NCI-H1436 treated with DMSO at 0.1 percent for 48 hours (cell line): ENCODE data around the gene M1AP.
A peak's percentile ranks its signal among the peaks of the same experiment; 100 is the strongest.

Experiments
- DNase-seq: peaks from one replicate; lab custom pipeline; 2025; lab: John Stamatoyannopoulos, UW

The M1AP gene

DNA sequence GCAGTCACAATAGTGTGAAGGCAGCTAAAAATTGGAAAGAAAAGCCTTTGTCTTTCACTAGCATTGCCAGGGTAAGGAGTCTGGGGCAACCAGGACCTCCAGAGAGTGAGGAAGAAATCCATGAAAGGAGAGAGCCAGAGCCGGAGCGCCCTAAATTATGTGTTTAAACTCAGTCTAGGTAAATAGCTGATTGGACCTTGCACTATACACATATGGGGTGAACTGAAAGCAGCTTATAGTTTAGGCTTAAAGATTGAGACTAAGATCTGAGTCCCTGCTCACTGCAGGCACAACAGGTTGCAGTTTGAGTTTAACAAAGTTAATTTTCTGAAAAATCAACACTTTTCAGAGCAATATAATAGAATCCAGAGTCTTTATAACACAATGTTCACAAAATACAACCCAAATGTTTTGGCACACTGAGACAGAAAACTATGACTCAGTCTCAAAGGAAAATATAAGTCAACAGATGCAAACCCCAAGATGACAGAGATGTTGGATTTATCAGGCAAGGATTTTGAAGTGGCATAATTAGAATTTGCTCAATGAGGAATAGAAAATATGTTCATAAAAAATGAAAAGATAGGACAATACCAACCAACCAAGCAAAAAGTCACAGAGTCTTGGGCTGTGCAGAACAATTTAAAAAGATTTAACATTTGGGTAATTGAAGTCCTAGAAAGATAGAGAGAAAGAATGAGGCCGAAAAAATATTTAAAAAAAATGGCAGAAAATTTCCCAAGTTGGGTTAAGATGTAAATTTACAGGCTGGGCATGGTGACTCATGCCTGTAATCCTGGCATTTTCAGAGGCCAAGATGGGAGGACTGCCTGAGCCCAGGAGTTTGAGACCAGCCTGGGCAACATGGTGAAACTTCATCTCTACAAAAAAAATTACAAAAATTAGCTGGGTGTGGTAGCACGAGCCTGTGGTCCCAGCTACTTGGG lies 54.0 kb downstream of the M1AP start:
- no peak for DNase-seq

DNA sequence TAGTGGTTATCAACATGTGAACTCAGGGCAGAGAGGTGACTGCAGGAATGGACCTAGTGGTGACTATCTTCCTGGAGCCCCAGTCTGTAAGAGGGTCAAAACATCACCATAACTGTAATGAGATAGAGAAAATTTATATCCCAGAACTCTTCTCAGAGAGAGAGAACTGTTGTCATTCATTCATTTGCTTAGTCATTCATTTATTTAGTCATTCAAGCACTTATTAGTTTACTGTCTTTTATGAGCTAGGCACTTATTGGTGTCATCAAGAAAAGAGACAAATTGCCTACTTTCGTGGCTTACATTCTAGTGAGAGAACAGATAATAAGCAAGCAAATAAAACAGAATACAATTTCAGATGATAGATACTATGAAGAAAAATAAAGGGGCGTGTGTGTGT lies 59.5 kb downstream of the M1AP start:
- no peak for DNase-seq

DNA sequence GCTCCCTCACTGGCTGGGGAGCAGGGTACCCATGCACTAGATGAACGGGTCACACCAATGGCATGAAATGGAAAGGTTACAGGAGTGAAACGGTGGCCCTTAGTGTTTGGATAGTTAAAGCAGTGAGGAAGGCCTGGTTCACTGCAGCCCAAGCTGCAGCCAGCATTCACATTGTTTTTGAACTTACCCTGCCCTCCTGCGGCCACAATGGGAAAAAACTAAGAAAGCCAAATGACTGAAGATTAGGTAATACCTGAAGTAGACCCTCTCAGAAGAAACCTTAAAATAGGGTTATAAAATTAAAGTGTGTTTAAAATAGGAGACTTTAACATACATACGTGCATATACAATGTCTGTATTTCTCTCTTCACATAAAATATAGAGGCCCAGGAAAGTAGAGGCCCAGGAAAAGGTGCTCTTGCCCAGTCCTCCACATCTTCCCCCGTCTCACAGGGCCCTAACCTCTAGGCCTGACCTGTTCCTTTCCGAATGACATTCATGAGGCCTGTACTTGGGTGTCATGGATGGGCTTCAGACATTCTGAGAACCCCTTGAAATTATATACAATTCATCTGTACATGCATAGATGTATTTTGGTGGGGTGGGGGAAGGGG lies 60.4 kb downstream of the M1AP start:
- peak; percentile 3 for DNase-seq

DNA sequence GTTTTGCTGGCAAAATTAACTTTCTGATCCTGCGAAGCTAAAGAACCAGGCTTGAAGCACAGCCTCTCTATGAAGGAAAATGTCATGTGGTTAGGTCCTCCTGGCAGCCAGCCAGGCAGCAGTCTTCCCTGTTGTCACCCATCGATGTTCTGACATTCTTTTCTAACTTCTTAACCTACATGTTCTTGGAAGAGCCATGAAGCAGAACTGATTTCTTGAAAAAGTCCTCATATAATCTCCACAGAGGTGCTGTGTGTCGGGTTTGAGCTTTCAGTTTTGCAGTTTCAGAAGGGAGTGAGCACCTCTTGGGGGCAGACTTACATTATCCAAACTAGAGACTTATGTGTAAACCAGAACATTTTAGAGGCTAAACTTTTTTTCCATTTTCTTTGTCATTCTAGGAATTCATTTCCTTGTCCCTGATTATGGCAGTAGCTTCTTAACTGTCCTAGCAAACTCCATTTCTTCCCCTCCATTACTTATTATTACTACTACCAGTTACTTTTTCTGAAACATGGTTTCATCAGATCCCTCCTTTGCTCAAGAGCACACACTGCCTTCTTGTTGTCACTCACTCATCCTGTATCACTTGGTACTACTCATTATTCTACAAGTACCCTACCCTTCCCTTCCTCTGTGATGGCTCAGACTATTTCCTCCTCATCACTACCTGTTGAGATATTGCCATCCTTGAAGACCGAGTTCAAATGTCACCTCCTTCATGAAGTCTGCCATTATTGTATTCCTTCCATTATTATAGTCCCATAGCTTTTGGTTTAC lies 62.5 kb downstream of the M1AP start:
- no peak for DNase-seq

DNA sequence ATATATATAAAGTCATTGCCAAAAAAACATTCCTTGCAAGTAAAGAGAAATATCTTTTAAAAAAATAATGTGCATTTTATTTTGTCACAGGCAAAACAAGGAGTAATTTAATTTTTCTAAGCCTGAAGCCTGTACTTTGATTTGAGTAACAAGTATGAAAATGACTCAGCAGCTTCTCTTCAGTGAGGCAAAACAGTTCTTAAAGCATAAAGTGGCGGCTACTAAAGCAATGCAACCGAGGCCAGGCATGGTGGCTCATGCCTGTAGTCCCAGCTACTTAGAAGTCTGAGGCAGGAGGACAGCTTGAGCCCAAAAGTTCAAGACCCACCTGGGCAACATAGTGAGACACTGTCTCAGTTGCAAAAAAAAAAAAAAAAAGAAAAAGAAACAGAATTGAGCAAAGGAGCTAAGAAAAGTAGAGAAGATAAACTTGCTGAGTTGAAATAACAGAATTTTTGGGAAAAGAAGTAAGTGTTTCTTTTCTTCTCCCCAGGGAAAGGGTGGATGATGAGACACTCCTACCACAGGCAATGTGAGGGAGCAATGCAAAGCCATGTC lies 64.0 kb downstream of the M1AP start:
- no peak for DNase-seq

DNA sequence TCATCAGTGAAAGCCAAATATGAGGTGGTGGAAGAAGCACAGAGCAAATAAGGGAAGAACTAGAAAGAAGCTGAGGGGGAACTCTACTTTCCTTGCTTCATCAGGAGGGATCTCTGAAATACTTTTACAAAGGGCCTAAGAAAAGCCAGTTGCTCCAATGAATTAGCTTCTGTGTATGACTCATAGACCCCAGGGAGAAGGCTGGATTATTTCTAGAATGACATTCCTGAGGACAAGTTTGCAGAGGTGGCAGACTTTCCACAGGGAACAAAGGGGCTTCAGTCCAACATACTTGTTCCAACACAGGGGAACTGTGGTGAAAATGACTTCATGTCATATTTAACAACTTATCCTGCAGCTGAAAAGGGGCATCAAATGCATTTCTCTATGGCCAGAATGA lies 64.6 kb downstream of the M1AP start:
- DNase-seq: no peak

DNA sequence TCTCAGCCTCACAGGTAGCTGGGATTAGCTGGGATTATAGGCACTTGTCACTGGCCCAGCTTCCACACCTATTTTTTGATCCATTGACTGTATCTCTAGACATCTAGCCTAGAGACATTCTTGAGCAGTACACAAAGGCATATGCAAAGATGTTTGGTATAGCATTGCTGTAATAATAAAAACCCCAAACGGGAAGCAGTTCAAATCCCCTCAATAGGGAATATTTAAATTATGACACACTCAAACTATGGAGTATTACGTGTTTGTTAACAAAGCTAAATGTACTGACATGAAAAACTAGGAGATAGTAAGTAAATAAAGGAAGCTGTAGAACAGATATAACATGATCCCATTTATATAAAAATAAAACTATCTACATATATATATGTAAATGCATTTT lies 65.9 kb downstream of the M1AP start:
- no peak for DNase-seq

DNA sequence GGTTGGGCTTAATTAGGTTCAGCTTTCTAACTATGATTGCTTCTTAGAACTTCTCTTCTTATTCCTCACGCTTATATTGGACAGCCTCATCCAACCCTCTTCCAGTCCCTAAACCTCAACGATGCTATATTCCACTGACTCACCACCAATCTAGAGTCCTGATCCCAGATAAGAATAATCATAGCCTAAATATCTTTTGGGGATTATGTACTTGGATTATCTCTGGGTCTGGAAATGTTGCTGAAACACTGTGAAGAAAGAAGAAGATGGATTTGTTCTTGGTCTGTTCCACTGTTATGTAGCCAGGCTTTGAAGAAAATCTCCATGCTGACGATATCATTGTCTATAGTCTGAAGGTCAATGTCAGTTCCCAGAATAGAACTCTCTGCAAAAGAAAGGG lies 66.7 kb downstream of the M1AP start:
- DNase-seq: no peak

DNA sequence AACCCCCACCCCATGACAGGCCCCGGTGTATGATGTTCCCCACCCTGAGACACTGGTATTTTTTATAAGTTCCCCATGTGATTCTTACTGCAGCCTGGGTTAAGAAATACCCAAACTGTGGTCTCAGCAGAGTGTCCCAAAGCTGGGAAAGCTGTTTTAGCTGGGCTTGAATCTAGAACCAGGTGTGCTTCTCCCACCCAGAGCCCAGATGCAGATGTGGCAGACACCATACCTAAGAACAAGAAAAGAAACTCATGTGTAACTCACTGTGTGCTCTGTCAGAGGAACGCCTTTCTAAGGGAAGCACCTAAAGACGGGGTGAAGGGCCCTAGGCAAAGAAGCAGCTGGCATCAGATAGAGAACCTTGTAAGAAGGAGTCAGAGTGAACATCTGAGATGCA lies 69.7 kb downstream of the M1AP start:
- no peak for DNase-seq

DNA sequence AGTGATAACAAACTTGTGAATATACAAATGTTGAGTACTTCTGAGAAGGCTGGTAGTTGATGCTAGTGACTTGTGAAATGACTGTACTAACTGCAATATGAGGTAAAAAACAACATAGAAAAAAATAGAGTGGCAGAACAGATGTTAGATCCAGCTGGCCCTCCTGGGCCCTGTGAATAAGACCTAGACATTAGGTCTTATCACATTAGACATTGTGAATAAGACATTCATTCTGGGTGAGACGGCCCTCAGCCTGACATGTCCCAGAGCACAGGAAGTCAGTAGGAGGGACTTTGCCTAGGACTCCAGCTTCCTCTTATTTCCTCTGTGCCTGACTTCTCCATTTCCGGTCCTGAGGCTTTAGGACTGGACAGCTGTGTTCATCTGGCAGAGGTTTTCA lies 70.7 kb downstream of the M1AP start:
- no peak for DNase-seq

DNA sequence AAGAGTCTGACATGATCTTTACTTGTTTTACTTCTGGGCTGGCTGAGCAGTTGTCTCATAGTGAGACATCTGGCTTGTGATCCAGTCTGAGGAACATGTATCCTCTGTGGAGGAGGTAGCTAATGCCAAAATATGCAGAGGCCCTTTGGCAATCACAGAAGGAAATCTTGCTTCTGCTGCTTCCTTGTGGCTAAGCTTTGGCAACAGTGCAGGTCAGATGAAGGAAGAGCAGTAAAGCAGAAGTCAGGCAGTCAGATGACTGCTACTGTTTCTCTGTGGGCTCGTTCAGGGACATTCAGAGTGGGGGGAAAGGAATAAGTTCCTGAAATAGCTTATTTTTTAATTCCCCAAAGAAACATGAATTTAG lies 71.3 kb downstream of the M1AP start:
- DNase-seq: no peak

DNA sequence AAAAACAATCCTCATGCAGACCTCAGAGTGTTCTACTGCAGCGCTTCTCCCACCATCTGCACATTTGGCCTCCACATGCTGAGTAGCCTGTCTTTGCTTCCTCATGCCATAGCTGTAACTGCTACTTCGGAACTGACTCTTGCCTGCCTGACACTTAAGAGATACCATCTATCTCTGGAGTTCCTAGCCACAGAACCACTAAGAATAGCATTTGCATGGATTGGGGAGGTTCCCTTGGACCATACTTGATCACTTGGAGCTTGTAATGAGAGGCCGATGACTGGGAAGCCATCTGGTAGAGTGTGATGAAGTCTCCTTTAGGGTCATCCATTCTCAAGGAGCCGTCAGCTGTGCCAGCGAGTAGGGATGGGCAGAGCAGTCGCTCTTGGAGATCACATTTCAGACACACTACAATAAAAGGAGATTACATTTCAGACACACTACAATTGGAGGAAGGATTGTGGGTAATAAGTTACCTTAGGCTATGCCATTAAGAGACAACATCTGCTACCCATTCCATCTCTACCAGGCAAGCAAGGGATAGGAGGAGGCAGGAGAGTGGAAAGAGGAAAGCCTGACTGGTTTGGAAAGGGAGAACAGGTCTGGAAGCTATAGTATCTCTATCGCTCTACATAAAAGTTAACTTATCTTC lies 71.8 kb downstream of the M1AP start:
- DNase-seq: no peak

DNA sequence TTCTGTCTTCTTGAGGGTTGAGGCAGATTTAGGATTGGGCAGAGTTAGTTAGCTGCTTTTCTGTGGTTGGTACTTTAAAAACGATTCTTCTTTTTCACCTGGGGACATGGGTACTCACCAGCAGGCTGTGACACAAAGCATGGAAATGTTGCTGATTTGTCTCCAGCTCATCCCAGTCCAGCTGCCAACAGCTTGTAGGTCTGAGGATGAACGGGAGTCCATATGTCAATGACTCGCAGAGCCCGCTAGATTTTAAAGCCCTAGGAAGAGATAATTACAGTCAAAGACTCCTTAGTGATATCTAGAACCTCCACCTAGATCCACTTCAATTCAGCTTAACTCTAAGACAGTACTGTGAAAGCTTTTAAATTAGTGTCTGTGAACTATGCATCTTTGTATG lies 72.8 kb downstream of the M1AP start:
- DNase-seq: no peak

DNA sequence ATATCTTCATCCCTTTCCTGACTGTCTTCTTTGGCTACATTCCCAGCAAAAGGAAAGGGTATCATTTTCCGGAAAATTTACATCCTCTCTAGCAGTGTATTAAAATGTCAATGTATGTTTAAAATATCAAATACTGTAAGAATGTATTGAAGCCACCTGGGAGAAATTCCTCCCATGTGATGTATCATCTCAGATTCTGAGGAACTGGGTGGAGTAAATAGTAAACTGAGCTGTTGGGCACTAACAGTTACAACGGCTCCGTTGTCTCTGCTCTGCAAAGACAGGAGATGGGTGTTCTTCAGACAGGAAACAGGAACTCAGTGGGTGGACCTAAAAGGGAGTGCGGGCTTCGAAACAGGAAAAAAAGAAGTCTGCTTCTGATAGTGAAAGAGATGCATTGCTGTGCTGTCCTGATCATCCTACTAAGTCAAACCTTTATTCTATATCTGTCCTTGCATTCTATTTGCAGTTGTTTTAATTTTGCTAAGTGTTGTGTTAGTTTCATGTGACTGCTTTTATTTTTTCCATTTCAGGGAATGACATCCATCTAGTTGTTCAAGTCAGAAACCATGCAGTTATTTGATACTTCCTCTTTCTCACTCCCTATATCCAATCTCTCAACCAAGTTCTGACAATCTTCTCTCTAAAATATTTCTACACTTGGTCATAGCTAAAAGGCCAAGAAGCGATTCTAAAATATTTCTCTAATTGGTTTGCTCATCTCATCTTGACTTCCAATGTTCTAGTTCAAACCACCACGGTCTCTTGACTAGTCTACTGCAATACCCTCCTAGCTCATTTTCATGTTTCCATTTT lies 74.2 kb downstream of the M1AP start:
- DNase-seq: no peak

DNA sequence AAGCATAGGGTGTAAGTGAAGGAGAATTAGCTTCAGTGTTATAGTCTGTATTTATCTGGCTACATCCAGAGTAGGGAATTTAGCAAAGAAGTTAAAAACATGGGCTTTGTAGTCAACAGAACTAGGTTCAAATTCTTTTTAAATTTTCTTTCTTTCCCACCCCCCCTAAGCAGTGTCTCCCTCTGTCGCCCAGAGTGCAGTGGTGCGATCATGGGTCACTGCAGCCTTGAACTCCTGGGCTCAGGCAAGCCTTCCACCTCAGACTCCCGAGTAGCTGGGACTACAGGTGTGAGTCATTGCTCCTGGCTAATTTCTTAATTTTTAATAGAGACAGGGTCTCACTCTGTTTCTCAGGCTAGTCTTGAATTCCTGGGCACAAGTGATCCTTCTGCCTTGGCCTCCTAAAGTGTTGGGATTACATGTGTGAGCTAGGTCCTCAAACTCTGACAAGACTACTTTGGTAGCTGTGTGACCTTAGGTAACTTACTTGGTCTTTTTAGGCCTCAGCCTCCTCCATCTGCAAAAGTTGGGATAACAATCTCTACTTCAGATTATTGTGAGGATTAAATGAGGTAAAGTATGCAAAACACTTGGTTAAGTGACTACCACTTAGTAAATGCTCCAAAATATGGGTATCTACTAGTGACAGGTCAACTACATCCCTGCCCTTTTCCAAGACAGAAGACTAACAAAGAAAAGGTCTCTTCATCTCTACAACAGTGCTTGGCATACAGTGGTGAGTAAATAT lies 75.8 kb downstream of the M1AP start:
- no peak for DNase-seq

DNA sequence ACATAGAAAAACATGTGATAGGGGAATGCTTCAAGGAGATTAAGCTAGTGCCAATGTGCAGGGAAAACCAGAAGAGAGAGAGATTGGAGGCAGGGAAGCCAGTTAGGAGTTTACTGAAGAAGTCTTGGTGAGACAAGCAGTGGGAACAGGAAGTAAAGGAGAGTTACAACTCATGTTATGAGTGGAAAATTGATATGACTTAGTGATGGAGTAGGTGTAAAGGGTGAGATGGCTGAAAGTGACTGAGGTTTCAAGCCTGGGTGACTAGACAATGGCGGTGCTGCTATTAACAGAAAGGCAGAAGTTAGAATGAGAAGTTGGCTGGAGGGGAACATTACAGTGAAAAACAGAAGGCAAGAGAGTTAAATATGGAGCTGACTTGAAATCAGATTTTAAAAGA lies 77.1 kb downstream of the M1AP start:
- DNase-seq: no peak

DNA sequence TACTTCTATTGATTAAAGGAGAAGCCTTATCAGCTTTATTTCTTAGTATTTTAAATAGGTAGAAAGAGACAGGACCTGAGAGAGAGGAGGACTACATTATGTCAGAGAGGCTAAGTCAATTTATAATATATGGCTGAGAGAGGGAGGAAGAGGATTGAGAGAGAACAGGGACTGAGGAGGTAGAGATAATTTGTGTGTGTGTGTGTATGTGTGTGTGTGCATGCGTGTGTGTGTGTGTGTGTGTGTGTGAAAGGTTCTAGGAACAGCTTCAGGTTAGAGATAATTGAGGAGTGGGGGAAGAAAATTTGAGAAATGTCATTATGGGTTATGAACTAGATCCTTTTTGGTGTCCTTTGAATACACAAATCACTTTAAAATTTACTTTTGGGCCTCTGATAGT lies 78.4 kb downstream of the M1AP start:
- no peak for DNase-seq

DNA sequence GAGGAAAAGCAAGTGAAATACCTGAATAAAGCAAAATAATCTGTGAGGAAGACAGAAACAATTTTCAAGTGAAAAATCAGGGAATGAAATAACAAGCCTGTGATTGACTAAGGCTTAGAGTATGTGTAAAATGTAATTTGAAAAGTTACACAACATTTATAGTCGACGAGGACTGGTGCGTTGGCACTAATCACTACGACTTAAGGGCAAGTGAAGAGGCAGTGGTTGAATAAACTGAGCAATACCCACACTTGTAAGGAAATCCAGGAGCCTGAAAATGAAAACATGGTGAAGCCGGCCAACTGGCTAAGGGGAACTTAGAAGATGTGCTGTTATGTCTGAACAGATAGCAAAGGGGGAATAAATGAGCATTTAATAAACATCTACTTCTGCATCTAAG lies 80.2 kb downstream of the M1AP start:
- no peak for DNase-seq

DNA sequence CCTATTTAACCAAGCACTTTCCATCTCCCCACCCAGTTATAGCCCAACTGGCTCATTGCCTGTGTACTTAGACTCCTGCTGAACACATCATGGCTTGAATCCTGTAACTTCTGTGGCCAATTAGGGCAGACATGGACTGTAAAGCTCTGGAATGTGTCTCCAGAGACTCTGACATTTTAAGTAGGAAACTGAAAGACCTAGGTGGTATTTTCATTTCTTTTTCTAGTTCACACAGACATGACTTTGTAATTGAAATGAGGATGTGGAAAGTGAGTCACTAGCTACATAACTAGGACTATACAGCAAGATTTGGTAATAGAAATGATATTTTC lies 81.4 kb downstream of the M1AP start:
- DNase-seq: no peak

DNA sequence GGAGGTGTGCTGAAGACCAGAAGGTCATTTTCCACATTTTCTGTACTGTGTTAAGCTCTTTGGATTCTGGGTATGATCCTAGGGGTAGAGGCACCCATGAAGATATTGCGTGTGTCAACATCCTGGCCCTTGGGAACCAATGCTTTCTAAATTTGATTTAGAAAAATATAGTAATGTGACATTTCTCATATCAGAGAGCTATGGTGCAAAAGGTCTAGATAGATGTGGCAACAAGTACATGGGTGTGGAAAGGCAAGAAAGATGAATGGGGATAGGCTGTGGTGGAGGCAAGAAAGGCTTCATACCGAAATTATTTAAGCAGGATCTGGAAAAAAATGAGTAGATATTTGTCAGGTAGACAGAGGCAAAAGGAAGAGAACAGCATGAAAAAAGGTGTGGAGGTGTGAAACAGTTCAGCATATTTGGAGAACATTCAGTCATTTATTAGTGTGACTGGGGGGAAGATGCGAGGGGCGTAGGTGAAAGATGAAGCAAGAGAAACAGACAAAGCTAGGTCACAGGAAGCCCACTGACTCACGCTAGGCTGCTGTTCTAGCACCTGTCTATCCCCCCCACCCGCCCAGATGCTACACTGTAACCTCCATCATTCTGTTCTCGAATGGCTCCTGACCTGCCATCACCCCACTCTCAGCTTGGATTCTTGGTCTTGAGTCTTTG lies 81.9 kb downstream of the M1AP start:
- DNase-seq: no peak
